NCI-H345 treated with DMSO at 0.1 percent for 48 hours (cell line): ENCODE data around the gene TUBGCP2.
"Not testable (repeated sequence)": the region's sequence is repeated elsewhere in the genome, so short reads cannot be mapped to it uniquely, and the experiment has no call there.

Experiments used
- DNase-seq: peaks from one replicate; lab custom pipeline; 2025; ENCODE audit not compliant: unreplicated experiment; lab: John Stamatoyannopoulos, UW

Gene TUBGCP2

DNA sequence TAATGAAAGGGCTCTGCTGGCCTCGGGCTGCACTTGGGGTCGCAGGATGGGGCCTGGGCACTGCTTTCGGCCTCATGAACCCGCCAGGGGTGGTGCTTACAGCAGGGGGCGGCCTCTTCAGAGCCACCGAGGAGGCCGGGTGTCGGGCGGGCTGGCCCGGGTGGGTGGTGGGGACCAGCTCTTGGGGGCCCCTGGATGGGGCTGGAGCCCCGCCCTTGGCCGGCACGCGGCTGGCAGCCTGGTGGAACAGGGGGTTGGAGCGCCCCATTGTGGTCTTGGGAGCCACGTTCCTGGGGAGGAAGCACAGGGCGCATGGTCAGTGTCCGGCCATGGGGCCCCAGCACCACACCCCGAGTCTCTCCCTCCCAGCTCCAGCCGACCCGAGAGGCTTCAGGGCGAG, 40.8 kb downstream of the TUBGCP2 start:
- no peak for DNase-seq

DNA sequence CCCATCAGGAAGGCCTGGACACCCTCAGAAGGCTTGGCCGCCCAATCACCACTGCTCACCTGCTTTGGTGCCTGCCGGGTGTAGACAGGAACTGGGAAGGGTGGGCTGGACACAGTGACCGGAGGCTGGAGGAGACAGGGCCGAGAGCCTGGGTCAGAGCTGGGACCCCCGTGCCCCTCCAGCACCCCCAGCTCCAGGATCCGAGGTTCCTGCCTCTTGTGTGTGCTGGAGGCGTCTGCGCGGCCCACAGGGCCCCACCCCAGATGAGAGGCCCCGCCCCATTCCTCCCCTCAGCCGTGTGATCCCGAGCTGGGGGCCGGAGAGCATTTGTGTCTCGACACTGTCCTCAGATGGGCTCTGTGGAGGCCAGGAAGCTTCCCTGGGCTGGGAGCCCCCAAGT, 41.4 kb downstream of the TUBGCP2 start:
- no peak for DNase-seq

DNA sequence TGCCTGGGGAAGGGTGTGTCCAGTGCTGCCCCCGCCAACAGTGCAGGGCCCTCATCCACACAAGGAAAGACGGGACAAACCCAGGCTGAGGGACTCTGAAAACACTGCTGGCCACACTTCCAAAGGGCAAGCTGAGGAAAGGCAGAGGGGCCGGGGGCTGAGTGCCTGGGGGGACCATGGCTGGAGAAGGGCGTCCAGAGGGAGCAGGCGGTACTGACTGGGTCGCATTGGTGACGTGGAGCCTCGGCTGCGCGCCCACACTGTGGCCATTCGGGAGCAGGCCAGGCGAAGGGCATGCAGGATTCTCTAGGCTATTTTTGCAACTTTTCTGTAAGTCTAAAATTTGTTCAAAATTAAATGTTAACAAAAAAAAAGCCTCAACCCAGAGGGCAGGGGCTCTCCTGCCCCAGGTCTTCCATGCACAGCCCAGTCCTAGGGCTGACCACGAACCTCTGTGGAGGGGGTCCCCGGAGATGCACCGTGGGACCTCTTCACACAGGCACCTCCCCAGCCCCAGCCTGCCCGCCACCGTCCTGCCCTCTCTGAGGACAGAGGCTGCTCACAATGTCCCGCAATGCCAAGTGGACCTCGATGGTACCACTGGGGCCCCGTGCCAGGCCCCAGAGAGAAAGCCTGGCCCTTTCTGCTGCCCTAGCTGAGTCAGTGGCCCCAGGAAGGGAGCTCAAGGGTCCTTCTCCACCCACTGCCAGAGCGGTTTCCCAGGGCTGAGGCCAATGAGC, 42.4 kb downstream of the TUBGCP2 start:
- no peak for DNase-seq

DNA sequence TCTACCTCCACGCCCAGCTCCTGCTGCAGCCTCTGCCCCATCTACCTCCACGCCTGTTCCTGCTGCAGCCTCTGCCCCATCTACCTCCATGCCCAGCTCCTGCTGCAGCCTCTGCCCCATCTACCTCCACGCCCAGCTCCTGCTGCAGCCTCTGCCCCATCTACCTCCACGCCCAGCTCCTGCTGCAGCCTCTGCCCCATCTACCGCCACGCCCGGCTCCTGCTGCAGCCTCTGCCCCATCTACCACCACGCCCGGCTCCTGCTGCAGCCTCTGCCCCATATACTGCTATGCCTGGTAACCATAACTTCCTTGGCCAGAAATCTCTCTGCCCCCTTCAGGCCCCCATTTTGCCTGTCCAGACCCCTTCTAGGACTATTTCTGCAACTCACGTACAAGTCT, 43.6 kb downstream of the TUBGCP2 start:
- not testable (repeated sequence) for DNase-seq

DNA sequence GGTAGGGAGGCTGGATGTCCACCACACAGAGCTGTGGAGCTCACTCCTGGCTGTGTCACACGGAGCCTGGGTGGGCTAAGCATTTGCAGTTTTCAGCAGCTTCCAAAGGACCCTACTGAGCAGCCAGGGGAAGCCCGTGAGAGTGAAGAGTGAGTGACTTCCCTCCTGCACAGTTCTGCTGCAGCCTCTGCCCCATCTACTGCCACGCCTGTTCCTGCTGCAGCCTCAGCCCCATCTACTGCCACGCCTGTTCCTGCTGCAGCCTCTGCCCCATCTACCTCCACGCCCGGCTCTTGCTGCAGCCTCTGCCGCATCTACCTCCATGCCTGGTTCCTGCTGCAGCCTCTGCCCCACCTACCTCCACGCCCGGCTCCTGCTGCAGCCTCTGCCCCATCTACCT, 44.2 kb downstream of the TUBGCP2 start:
- DNase-seq = no peak

DNA sequence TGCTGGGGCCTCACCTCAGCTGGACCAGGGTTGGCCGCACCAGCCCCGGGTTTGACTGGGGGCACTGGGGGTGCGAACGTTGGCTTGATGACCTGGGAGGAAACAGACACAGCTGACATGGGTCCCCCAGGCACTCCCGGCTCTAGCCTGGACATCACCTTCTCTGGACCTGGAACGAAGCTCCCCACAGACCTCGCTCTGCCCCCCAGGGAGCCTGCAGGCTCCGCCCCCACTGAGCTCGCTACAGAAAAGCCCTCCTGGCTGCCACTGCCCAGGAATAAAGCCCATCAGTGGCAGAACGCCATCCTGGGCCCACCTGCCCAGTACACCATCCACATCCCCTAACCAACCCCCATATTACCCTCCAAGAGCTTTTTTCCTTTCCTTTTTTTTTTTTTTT, 45.0 kb downstream of the TUBGCP2 start:
- no peak for DNase-seq

DNA sequence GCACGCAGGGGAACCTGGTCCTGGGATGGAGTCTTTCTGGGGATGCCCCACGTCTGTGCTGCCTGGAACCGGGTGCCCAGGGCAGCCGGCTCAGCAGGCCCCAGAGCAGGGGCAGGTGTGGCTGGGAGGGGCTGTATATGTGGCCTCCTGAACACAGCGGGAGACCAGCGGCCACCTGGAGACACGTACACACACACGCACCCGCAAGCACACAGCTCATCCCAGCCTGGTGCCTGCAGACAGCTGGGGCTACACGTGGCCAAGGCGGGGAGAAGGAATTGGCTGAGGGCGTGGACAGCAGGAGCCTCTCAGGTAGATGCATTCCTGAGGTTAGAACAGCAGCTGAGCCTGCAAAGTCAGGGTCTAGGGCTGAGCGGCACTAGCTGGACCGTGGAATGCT, 46.0 kb downstream of the TUBGCP2 start:
- peak; percentile 41 for DNase-seq

DNA sequence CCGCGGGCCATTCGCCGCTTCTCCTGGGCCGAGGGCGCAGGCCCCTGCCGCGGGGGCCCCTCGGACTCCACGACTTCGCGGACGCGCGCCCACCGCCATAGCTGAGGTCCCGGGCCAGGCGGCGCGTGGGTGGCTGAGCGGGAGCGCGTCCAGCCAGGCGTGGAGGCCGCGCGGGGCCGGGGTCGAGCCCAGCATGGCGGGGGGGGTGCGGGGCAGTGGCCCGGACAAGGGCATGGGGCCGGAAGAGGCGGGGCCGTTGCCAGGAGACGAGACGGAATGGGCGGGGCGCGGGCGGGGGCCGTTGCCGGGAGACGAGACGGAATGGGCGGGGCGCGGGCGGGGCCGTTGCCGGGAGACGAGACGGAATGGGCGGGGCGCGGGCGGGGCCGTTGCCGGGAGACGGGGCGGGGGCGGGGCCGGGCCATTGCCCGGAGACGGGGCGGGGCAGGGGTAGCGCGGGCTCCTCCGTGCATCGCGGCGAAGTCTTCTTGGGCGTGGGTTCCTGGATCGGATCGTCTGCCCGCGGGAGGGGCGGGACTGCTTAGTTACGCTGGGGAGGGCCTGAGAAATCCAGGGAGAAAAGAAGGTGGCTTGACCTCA, 46.8 kb downstream of the TUBGCP2 start:
- DNase-seq = no peak

DNA sequence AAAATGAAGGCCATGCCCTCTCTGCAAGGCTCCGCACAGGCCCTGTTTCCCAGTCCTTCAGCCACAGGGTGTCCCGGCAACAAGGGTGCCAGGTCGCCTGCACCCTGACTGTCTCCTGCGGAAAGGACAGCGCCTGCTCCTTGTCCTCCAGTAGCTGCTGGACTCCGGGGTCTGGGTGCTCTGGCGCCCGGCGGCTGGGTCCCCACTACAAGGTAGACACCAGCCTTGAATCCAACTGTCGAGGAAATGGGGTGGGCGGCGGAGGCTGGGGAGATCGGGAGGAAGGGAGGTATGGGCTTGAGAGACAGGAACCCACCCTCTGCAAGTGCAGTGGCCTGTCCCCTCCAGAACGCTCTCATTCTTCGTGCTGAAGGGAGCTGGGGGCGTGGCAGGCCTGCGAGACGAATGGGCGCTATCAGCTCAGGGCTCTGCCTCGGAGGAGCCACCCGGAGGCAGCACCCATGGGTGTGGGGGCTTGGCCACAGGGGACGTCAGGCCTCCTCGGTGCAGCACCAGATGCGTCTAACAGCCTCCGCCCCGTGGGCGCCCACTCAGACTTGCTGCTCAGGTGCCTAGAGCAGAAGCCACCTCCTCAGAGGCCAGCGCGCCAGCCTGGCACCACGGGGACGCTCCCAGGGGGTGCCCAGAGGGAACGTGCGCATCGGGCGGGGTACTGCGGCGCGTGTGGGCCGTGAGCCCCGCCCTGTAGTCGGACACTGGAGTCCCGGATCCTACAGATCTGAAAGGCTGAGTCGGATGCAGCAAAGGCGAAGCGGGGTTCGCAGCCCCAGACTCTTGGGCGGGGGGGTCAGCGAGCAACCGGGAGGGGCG, 47.6 kb downstream of the TUBGCP2 start:
- no peak for DNase-seq

DNA sequence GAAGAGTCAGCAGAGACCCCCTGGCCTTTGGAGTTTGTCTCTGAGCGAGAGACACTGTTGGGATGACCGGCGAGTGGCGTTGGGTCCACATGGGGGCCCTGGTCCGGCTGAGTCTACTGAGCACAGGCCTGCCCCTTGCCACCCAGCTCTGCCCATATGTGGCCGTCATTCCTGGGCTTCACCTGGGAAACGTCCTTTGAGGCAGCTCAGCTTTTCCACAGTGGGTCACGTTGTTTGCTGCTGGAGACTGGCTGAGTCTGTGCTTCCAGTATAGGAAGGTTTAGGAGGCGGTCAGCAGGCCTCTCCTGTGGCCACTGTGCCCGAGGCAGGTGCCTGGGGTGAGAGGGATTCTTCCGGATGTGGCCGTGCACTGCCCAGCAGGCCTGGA, 49.1 kb downstream of the TUBGCP2 start:
- DNase-seq = no peak

DNA sequence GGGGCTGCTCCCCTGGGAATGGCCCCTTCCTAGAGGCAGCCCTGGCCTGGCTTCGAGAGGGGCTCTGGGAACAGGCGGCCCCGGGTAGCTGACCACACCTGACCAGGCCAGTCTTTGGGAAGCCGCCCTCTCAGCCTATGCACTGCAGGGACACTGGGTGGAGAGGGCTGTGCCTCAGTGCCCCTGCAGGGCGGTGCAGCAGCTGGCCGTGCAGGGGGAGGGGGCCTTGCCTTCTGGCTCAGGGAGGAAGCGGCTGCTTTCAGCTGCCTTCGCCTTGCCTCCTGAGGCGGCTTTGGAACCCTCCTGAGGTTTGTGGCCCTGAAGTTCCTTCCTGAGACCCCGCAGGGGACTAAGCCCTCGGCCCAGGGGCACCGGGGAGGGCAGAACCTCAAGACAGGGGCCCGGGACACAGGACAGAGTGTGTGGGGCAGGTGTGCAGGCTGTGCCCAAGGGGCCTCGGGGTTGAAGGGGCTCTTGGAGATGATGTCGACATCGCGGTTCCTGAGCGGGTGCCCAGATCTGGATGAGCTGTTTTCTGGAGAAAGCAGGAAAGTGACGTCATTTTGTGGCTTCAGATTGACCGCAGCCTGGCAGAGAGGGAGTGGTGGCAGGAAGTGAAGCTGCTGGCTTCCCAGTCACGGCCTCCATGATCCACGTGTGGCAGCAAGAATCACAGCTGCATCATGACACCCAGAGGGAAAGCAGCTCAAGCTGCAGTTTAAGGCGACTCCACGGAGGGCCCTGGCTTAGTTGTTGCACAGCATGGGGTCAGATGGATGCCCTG, 49.7 kb downstream of the TUBGCP2 start:
- no peak for DNase-seq

DNA sequence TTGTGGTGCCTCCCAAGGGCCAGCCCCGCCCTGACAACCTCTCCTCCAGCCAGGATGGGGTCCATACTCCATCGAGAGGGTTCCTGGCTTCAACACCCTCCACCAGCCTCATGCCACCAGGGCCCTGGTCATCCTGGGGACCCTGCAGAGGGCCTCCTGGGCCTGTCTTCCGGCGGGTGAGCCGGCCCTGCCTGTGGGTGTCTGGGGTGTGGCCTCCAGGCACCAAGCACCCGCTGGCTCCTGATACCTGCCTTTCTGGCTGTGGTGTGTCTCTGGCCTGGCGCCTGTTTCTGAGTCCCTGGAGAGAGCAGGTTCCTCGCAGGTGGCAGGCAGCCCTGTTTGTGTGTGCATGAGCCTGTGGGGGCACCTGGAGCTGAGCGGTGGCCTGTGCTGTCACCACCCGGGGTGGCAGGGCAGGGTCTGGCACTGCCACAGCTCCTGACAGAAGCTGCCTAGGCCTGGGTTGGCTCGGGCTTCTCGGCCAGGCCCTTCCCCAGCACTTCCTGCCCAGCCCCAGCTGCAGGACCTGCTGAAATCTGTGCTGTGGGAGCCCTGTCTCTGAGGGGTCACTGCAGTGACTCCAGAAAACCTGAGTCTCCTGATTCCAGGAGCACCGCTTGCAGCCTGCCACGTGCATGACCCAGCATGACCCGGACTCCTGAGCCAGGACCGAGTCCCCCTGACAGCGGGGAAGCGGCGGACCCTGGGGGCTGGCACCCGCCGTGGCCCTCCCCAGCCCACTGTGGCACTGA, 50.4 kb downstream of the TUBGCP2 start:
- DNase-seq = no peak

DNA sequence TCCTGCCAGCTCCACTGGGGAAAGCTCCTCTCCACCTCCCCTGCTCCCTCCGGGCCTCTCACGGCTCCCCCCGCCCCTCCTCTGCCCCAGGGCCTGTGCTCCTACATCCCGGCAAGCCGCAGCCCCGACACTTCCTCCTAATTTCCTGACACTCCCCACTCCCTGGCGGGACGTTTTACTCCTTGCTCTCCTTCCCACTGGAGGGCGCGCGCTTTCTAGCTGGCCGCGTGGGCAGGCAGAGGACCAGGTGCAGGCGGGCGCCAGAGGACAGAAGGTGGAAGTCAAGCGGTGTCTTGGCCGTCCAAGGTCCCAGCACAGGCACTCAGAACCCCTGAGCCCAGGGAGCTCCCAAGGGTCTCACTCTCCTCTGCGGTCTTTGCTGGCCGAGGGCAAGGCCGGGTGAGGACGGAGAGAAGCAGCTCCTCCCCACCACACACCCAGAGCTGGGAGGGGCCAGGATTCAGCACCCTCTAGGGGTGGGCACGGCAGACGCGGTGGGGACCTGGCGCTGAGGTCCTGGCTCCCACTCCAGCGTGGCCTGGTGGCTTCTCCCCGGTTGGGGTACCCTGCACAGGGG, 51.1 kb downstream of the TUBGCP2 start:
- no peak for DNase-seq

DNA sequence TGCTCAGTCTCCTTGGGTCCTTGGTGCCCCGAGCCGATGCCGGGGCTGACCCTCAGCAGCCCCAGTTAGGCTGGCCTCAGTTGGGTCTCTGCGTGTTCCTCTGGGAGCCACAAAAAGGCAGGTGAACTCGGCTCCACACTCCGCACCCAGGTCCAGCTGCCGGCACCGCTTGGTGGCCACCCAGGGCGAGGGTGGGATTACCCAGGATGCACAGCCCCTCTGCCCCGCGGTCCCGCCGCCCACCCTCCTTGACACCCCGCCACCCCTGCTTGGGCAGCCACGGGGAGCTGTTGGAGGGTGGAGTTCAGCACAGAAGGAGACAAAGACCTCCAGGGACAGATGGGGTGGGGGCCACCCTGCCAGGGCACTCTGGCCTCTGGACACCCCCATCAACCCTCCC, 53.3 kb downstream of the TUBGCP2 start:
- DNase-seq = no peak

DNA sequence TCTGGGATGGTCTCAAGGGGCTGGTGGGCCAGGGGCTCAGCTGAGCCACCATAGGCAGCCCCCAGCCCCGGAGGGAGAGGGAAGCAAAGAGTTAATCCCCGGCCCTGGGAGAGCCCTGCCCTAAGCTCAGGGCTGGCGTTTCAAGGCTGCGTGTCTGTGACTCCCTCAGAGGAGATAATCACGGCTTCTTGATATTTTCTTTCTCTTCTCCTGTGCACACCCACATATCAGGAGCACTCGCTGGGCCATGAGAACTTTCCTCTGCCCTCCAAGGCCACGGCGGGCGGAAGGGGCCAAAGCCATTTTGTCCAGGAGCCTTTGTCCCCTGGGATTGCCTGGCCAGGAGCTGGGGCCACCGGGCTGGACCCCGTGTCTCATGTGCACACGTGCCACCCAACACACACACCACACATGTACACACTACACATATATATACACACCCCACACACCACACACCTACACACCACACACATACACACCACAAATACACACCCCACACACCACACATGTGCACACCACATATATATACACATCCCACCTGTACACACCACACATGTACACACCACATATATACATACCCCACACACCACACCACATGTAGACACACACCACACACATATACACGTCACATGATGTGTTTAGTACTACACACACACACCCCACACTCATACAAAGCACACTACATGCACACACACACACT, 54.1 kb downstream of the TUBGCP2 start:
- DNase-seq = no peak

DNA sequence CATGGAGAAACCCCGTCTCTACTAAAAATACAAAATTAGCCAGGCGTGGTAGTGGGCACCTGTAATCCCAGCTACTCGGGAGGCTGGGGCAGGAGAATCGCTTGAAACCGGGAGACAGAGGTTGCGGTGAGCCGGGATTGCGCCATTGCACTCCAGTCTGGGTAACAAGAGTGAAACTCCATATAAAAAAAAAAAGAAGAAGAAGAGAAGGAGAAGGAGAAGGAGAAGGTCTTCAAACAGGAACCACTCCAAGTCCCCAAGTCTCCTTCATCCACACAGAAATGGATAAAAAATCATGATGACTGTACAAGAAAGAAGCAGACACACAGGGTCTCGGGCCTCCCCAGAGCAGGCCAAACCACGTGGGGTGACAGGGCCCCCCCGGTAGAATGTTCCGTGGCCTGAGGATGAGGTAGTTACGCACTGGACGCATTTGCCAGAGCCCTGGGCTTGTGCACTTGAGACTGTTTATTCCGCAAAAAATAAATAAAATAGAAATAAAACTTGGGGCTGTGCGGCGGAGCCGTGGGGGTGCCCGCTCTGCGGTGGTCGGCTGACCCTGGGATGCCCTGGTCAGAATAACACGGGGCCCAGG, 55.2 kb downstream of the TUBGCP2 start:
- DNase-seq = no peak

DNA sequence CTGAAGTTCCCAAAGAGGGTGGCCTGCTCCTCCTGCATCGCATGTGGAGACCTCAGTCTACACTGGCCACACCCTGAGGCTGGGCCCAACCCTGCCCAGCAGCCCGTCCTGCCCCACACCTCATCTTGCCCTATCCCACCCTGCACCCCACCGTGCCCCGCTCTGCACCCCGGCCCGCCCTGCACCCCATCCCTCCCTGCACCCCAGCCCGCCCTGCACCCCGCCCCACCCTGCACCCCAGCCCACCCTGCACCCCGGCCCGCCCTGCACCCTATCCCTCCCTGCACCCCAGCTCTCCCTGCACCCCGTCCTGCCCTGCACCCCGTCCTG, 56.5 kb downstream of the TUBGCP2 start:
- no peak for DNase-seq

DNA sequence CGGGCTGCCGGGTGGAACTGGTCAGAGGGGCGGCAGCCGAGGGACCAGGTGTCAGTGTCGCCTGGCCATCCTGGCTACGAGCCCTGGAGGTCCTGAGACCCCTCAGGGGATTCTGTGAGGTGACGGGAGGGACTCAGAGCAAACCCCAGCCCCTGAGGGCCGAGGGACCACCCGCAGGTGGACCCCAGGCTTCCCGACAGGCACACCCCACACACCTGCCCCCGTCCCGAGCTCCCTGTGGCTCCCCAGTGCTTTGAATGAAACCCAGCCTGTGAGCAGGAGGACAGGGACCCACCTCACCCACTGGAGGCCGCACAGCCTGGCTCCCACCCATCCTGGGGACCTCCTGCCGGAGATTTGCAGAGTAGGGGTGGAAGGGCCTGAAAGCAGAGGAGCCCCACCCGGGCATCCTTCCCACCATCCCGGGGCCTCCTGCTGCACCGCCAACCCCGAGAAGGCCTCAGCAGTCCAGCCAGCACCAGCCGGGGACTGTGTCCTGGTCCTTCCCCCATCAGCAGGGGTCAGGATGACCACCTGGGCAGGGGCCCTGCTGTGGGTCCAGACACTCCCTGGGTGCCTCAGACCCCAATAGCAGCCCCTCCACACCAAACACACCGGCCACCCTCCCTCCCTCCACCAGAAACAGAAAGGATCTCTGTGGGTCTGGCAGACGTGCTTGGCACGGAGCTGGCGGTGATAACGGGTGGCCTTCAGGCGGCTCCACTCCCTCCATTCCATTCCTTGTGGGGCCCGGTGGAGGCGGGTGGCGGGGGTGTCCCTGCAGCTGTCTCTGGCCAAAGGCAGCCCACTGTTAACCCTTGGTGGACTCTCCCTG, 57.1 kb downstream of the TUBGCP2 start:
- DNase-seq = no peak
